H1 (cell line): ENCODE data around the gene SIPA1L3. TPM values are rescaled to one million over a fixed set of nuclear protein-coding genes. Genes with fewer than 3 reads are reported as not detected.

Source experiments
- CTCF ChIA-PET: fragments of 300-600 bp; sonication (Branson Sonifier 250); formaldehyde crosslinking; loops from one replicate; lab custom pipeline; 2021; ENCODE audit not compliant: partially characterized antibody; lab: Charles Lee
- POLR2A ChIA-PET: fragments of 300-600 bp; sonication (Branson Sonifier 250); formaldehyde crosslinking; loops from one replicate; lab custom pipeline; 2021; ENCODE audit warnings: inconsistent platforms; ENCODE audit not compliant: partially characterized antibody; lab: Charles Lee
- DNase-seq, 2 experiments: peaks; one replicate each; pipeline versions ENCODE4 v3.0.0 to v3.0.0-alpha.2; 2010 to 2022; ENCODE audit warnings: low spot score in 2 of 2, low read depth in 1 of 2, mixed read lengths in 1 of 2
- FAIRE-seq: peaks from 2 replicates; lab custom pipeline; 2011; peaks lifted over from hg19 to GRCh38; lab: Jason Lieb, UNC
- H2AFZ ChIP-seq: 2 replicates; pipeline ENCODE4 v1.8.1; 2012; ENCODE audit warnings: low read length, inconsistent platforms
- H2AK5ac ChIP-seq: 2 replicates; pipeline ENCODE4 v1.6.1; 2013; ENCODE audit warnings: low read depth, low read length
- H2BK120ac ChIP-seq: replicated peaks from 2 replicates; pipeline ENCODE3; 2013; ENCODE audit warnings: low read depth, low read length, inconsistent platforms
- H2BK12ac ChIP-seq: 2 replicates; pipeline ENCODE4 v1.6.1; 2013; ENCODE audit warnings: low read depth, low read length
- H2BK15ac ChIP-seq: 2 replicates; pipeline ENCODE4 v1.6.1; 2013; ENCODE audit warnings: low read length
- H2BK20ac ChIP-seq: 2 replicates; pipeline ENCODE4 v1.6.1; 2013; ENCODE audit warnings: low read length
- H2BK5ac ChIP-seq: 2 replicates; pipeline ENCODE4 v1.6.1; 2013; ENCODE audit warnings: low read depth, low read length
- H3K14ac ChIP-seq: 2 replicates; pipeline ENCODE4 v1.6.1; 2013; ENCODE audit warnings: inconsistent platforms; ENCODE audit not compliant: insufficient read length
- H3K18ac ChIP-seq: 2 replicates; pipeline ENCODE4 v1.6.1; 2013; ENCODE audit warnings: low read length; ENCODE audit errors: extremely low read depth
- H3K23ac ChIP-seq: 2 replicates; pipeline ENCODE4 v1.6.1; 2013; ENCODE audit warnings: inconsistent platforms; ENCODE audit not compliant: insufficient read length
- H3K23me2 ChIP-seq: 2 replicates; pipeline ENCODE4 v1.6.1; 2013; ENCODE audit warnings: low read depth, low read length
- H3K27ac ChIP-seq: 2 replicates; pipeline ENCODE4 v1.6.1; 2011; ENCODE audit warnings: low read depth, low read length, inconsistent platforms
- H3K27me3 ChIP-seq, 4 experiments: replicated peaks in 1 of 4; 1 replicate in 1 of 4; 2 replicates in 3 of 4; pipeline versions ENCODE4 v1.6.1 to v1.8.1; 2011 to 2013; ENCODE audit warnings: low read length in 3 of 4, mild to moderate bottlenecking in 3 of 4, inconsistent platforms in 2 of 4, mixed read lengths in 2 of 4, moderate library complexity in 1 of 4; ENCODE audit not compliant: control insufficient read depth in 3 of 4, insufficient read depth in 3 of 4; ENCODE audit errors: extremely low read depth in 1 of 4
- H3K36me3 ChIP-seq, 4 experiments: 2 replicates each; pipeline versions ENCODE4 v1.6.1 to v1.8.1; 2011 to 2013; ENCODE audit warnings: mild to moderate bottlenecking in 4 of 4, low read length in 3 of 4, moderate library complexity in 2 of 4, control low read depth in 1 of 4, inconsistent platforms in 1 of 4; ENCODE audit not compliant: insufficient read depth in 4 of 4, control insufficient read depth in 2 of 4
- H3K4ac ChIP-seq: replicated peaks from 2 replicates; pipeline ENCODE3; 2013; ENCODE audit warnings: low read length, low read depth, mixed read lengths, inconsistent platforms; ENCODE audit not compliant: insufficient read length
- H3K4me1 ChIP-seq, 4 experiments: replicated peaks in 1 of 4; 1 replicate in 1 of 4; 2 replicates in 3 of 4; pipeline versions ENCODE4 v1.6.1 to v1.8.1; 2011 to 2013; ENCODE audit warnings: low read length in 3 of 4, inconsistent platforms in 2 of 4, mixed read lengths in 1 of 4; ENCODE audit not compliant: insufficient read depth in 4 of 4, control insufficient read depth in 3 of 4
- H3K4me2 ChIP-seq, 2 experiments: 2 replicates each; pipeline versions ENCODE4 v1.6.1 to v1.8.1; 2011 to 2013; ENCODE audit warnings: low read depth in 2 of 2, low read length in 2 of 2, control low read depth in 1 of 2, inconsistent platforms in 1 of 2, mild to moderate bottlenecking in 1 of 2; ENCODE audit not compliant: insufficient read depth in 1 of 2
- H3K4me3 ChIP-seq, 4 experiments: fragments of 200-600, 300-600 bp in 1 of 4; sonication (generic), shearing (Covaris generic), sonication (Bioruptor Twin) in 1 of 4; 2 replicates each; pipeline versions ENCODE4 v1.5.1 to v1.8.1; 2011 to 2016; ENCODE audit warnings: low read length in 4 of 4, low read depth in 3 of 4, control low read depth in 2 of 4, inconsistent platforms in 2 of 4, mild to moderate bottlenecking in 2 of 4, mixed read lengths in 1 of 4, moderate library complexity in 1 of 4; ENCODE audit not compliant: insufficient read depth in 2 of 4; ENCODE audit errors: extremely low read depth in 1 of 4
- H3K56ac ChIP-seq: replicated peaks from 2 replicates; pipeline ENCODE3; 2013; ENCODE audit warnings: low read depth, mild to moderate bottlenecking, mixed read lengths, low read length, inconsistent platforms; ENCODE audit not compliant: insufficient read length
- H3K79me1 ChIP-seq: 2 replicates; pipeline ENCODE4 v1.6.1; 2013; ENCODE audit warnings: low read depth, low read length, control low read depth
- H3K79me2 ChIP-seq, 2 experiments: 2 replicates each; pipeline versions ENCODE4 v1.6.1 to v1.8.1; 2012 to 2013; ENCODE audit warnings: low read length in 2 of 2, mild to moderate bottlenecking in 2 of 2, inconsistent platforms in 1 of 2; ENCODE audit not compliant: insufficient read depth in 2 of 2, control insufficient read depth in 1 of 2
- H3K9ac ChIP-seq, 4 experiments: replicated peaks in 1 of 4; 1 replicate in 1 of 4; 2 replicates in 3 of 4; pipeline versions ENCODE4 v1.6.1 to v1.8.1; 2011 to 2013; ENCODE audit warnings: low read depth in 3 of 4, low read length in 3 of 4, control low read depth in 2 of 4, mild to moderate bottlenecking in 2 of 4, moderate library complexity in 2 of 4, inconsistent platforms in 1 of 4; ENCODE audit errors: extremely low read depth in 1 of 4
- H3K9me3 ChIP-seq, 2 experiments: 2 replicates each; pipeline versions ENCODE4 v1.6.1 to v1.8.1; 2012 to 2013; ENCODE audit warnings: mild to moderate bottlenecking in 2 of 2, moderate library complexity in 2 of 2, control low read depth in 1 of 2, inconsistent platforms in 1 of 2, low read depth in 1 of 2, low read length in 1 of 2, mixed read lengths in 1 of 2; ENCODE audit not compliant: insufficient read depth in 2 of 2
- H4K20me1 ChIP-seq, 2 experiments: replicated peaks in 1 of 2; 2 replicates each; pipeline versions ENCODE3 to v1.8.1; 2011 to 2013; ENCODE audit warnings: inconsistent platforms in 2 of 2, low read length in 2 of 2, mild to moderate bottlenecking in 1 of 2; ENCODE audit not compliant: insufficient read depth in 2 of 2, control insufficient read depth in 1 of 2
- H4K5ac ChIP-seq: 2 replicates; pipeline ENCODE4 v1.6.1; 2013; ENCODE audit warnings: low read length, low read depth, mixed read lengths, inconsistent platforms; ENCODE audit not compliant: insufficient read length
- H4K8ac ChIP-seq: 2 replicates; pipeline ENCODE4 v1.8.0; 2013; ENCODE audit warnings: mild to moderate bottlenecking, moderate library complexity, low read length, inconsistent platforms; ENCODE audit not compliant: insufficient read depth; ENCODE audit errors: extremely low read depth
- H4K91ac ChIP-seq: replicated peaks from 2 replicates; pipeline ENCODE3; 2013; ENCODE audit warnings: low read length, mixed read lengths, inconsistent platforms; ENCODE audit not compliant: insufficient read length
- BRCA1 ChIP-seq: IDR thresholded peaks from 2 replicates; pipeline ENCODE4 v1.6.1; 2012; ENCODE audit warnings: low read depth, low read length, improper control_type of control experiment
- EGR1 ChIP-seq: IDR thresholded peaks from 2 replicates; pipeline ENCODE4 v1.6.1; 2011; ENCODE audit warnings: low read depth, low read length, borderline replicate concordance
- HDAC6 ChIP-seq: IDR thresholded peaks from one replicate; pipeline ENCODE4 v1.7.1; 2012; ENCODE audit warnings: low read depth, mild to moderate bottlenecking, inconsistent platforms, low read length, moderate library complexity
- KDM4A ChIP-seq: IDR thresholded peaks from one replicate; pipeline ENCODE4 v1.7.1; 2012; ENCODE audit warnings: low read depth, mild to moderate bottlenecking, moderate library complexity, low read length, inconsistent platforms; ENCODE audit not compliant: severe bottlenecking
- POLR2A ChIP-seq, 2 experiments: IDR thresholded peaks; 1 replicate in 1 of 2; 2 replicates in 1 of 2; pipeline ENCODE4 v1.6.1; 2011; ENCODE audit warnings: low read depth in 2 of 2, low read length in 2 of 2, mild to moderate bottlenecking in 2 of 2; ENCODE audit errors: control extremely low read depth in 1 of 2
- POLR2AphosphoS5 ChIP-seq: IDR thresholded peaks from 2 replicates; pipeline ENCODE4 v1.6.1; 2011; ENCODE audit warnings: low read depth, low read length
- TAF1 ChIP-seq: IDR thresholded peaks from 2 replicates; pipeline ENCODE4 v1.6.1; 2011; ENCODE audit warnings: mild to moderate bottlenecking, low read depth, low read length
- TBP ChIP-seq: IDR thresholded peaks from 2 replicates; pipeline ENCODE4 v1.6.1; 2011; ENCODE audit warnings: low read depth, low read length, improper control_type of control experiment
- WGBS, 2 experiments: shearing (Covaris generic) in 1 of 2; methylation state at CpG; one replicate each; pipeline versions ENCODE4 v1.1.6 to v1.1.7; 2013 to 2015; ENCODE audit warnings: low lambda C conversion rate in 2 of 2, mixed read lengths in 2 of 2, inconsistent platforms in 1 of 2, low coverage in 1 of 2, missing lambda C conversion rate in 1 of 2; ENCODE audit not compliant: insufficient replicate concordance in 2 of 2, insufficient coverage in 1 of 2, insufficient read length in 1 of 2; ENCODE audit errors: extremely low coverage in 1 of 2, missing lambda C conversion rate in 1 of 2; 5-methylcytosine and 5-hydroxymethylcytosine counted together
- polyA plus RNA-seq, 7 experiments: library from polyadenylated mRNA; depleted of rRNA in 3 of 7; stranded (reverse) in 5 of 7; unstranded in 2 of 7; fragments of >200 nt in 5 of 7; fragments of 200-250 nt in 2 of 7; gene quantifications; 1 replicate in 5 of 7; 2 replicates in 1 of 7; 4 replicates in 1 of 7; pipeline versions ENCODE4 v1.2.1 to v1.2.3, GENCODE V29; 2011 to 2013; ENCODE audit warnings: missing spikeins in 2 of 7, mixed read lengths in 2 of 7
- total RNA-seq: library from RNA; stranded (reverse); fragmentation: NEBNext Ultra II Directional; extraction: Animal tissue kit (Norgen Biotek cat#: 25700); gene quantifications from 2 replicates; pipeline ENCODE4 v1.2.1, GENCODE V29; 2021

The SIPA1L3 gene
- total and polyA plus RNA-seq, 2 of the 8 experiments (the other 6 are each of a cell fraction or from before 2014, with no cell fraction given) = 15.0 to 54.9 TPM

DNA sequence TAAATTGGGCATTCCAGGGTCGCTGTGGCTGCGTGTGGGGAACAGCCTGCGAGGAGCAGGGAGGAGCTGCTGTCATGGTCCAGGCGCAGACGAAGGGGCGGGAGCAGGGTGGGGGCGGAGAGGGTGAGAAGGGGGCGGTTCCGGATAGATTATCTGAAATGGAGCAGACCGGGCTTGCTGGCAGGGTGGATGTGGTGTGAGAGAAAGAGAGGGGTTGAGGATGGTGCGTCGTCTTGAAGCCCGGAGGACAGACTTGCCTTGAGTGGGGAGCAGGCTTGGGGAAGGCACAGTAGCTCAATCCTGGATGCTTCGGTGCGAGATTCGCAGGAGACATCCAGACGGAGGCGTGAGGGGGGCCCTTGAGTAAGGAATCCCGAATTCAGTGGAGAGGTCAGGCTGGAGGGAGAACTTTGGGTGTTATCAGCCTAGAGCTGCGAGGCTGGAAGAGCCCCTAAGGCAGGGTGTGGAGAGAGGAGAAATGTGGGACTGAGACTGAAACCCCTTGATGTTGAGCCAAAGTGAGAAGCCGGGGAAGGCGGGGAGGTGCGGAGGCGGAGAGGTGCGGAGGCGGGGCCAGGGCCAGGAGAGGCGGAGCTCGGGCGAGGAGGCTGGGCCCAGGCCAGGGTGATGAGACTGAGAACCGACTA is 276.4 kb downstream of the SIPA1L3 start:
- H4K5ac ChIP-seq = no peak overlapping the region
- H4K20me1 ChIP-seq = peaks cover 0 to 3% of the 10 kb centered on the region in 2 experiments
- H3K14ac ChIP-seq = no peak overlapping the region
- H2AK5ac ChIP-seq = no peak overlapping the region
- no peak overlapping the region for H3K27ac ChIP-seq
- no peak overlapping the region for H3K23ac ChIP-seq
- H3K23me2 ChIP-seq = peaks cover 4% of the 10 kb centered on the region; the same call in 1 of the 2 replicates
- ChIA-PET POLR2A (interaction anchor here (0.6 to 5.2 kb wide), 8 partner anchors 11 to 275 kb away, joined by 3 to 29 read pairs (median 3); no protein-coding TSS in a partner anchor), CTCF (interaction anchor here (0.6 to 2.5 kb wide), 15 partner anchors 8 to 281 kb away, joined by 3 to 20 read pairs (median 4); no protein-coding TSS in a partner anchor)
- no peak overlapping the region for H2BK15ac ChIP-seq
- TF ChIP-seq EGR1 (peak; percentile 89), KDM4A (peak; percentile 19), TBP (peak; percentile 39; the same call in 1 of the 2 replicates), BRCA1 (no peak), POLR2A (IDR thresholded peaks at IDR 0.05; ENCODE audit: control extremely low read depth in 1 of 2, low read depth in 2 of 2, low read length in 2 of 2) (0 out of 3 replicates have a peak, but pooled peaks of 1 of the 2 experiments have one; percentile 20), POLR2AphosphoS5 (no peak), HDAC6 (no peak), TAF1 (peak; percentile 40; the same call in 1 of the 2 replicates)
- H2BK12ac ChIP-seq = no peak overlapping the region
- H3K18ac ChIP-seq = peak overlapping the region; percentile 48
- peaks cover 0 to 4% (median 1%) of the 10 kb centered on the region in 4 experiments; a peak in 1 of 8 replicates for H3K36me3 ChIP-seq
- peaks cover 0 to 13% (median 7%) of the 10 kb centered on the region in 4 experiments; a peak in 6 of 7 replicates for H3K4me1 ChIP-seq
- no peak overlapping the region for H4K91ac ChIP-seq
- no peak overlapping the region for H2BK20ac ChIP-seq
- H3K9ac ChIP-seq = 0 out of 7 replicates have a peak overlapping the region, but pooled peaks of 1 of the 4 experiments have one; percentile 55
- H2BK120ac ChIP-seq = no peak overlapping the region
- H4K8ac ChIP-seq = no peak overlapping the region; the same call in 1 of the 2 replicates
- H3K79me1 ChIP-seq = no peaks in the 10 kb centered on the region
- H3K4me2 ChIP-seq = peak overlapping the region; percentile 74 to 98
- no peak for FAIRE-seq
- H3K4me3 ChIP-seq = peak overlapping the region; percentile 18 to 62 (median 55); a peak in 7 of 8 replicates
- peak; percentile 27 to 93 for DNase-seq
- H2BK5ac ChIP-seq = no peak overlapping the region; the same call in 1 of the 2 replicates
- H3K56ac ChIP-seq = no peak overlapping the region
- H3K79me2 ChIP-seq = no peaks in the 10 kb centered on the region
- no peak overlapping the region for H2AFZ ChIP-seq
- no peaks in the 10 kb centered on the region for H3K9me3 ChIP-seq
- no peaks in the 10 kb centered on the region for H3K27me3 ChIP-seq
- WGBS, 2 experiments = 5% methylated on average over 19 of the region's 30 CpGs; no CpG with 5 or more reads in 1 of the 2 experiments
- no peak overlapping the region for H3K4ac ChIP-seq
